Measurements from ENCODE around the gene RBKS.

The RBKS gene

DNA sequence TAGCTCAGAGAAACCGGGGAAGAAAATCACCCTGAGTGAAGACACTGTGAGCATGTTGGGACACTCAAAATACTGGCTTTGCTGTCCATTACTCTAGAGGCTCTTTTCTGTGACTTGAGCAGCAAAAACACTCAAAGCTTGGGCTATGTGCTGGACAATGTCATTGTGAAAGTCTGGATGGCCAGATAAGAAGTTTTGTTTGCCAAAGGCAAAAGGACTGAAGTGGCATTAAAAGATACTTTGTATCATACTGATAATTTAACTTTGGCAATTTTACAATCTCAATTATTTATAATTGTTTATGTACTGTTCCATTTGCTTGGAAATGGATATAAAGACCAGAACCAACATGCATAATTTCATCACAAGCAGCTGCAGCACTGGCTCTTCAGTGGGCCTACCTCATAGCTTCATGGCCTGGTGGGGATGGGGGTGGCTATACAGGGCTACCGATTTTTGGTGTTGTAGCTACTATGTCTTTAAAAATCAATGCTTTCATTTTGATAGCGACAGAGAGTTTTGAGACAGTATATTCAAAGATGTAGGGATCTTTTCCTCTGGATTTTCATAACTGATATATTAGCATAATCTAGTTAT lies 51.1 kb downstream of the RBKS start:
- no peak overlapping the region for H3K4me3 ChIP-seq (ENCODE audit: low read depth, low read length)
- TF ChIP-seq, protein P1, sequence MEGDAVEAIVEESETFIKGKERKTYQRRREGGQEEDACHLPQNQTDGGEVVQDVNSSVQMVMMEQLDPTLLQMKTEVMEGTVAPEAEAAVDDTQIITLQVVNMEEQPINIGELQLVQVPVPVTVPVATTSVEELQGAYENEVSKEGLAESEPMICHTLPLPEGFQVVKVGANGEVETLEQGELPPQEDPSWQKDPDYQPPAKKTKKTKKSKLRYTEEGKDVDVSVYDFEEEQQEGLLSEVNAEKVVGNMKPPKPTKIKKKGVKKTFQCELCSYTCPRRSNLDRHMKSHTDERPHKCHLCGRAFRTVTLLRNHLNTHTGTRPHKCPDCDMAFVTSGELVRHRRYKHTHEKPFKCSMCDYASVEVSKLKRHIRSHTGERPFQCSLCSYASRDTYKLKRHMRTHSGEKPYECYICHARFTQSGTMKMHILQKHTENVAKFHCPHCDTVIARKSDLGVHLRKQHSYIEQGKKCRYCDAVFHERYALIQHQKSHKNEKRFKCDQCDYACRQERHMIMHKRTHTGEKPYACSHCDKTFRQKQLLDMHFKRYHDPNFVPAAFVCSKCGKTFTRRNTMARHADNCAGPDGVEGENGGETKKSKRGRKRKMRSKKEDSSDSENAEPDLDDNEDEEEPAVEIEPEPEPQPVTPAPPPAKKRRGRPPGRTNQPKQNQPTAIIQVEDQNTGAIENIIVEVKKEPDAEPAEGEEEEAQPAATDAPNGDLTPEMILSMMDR (IDR thresholded peaks at IDR 0.05; ENCODE audit: control insufficient read depth, extremely low read depth, insufficient read depth) = no peak
- DNase-seq (ENCODE audit: low read depth) = no peak

DNA sequence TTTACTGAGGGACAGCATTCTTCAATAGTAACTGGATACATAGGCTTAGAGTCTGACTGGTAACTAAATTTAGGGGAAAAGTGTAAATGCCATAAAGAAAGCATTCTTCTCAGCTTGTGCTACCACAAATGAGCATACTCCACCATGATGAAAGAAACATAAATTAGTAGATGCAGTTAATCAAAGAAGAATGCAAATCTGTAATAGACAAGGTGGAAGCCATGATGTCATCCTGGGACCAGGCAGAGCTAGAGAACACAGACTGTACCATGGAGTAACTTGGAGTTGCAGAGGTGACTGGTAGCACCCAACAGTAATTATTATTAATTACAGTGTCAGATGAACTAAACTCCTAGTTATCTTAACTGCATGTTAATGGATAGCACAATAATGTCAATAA lies 51.7 kb downstream of the RBKS start:
- TF ChIP-seq, protein P1 (IDR thresholded peaks at IDR 0.05; ENCODE audit: control insufficient read depth, extremely low read depth, insufficient read depth) = no peak
- DNase-seq (ENCODE audit: low read depth) = no peak
- H3K4me3 ChIP-seq (ENCODE audit: low read depth, low read length) = no peak overlapping the region

DNA sequence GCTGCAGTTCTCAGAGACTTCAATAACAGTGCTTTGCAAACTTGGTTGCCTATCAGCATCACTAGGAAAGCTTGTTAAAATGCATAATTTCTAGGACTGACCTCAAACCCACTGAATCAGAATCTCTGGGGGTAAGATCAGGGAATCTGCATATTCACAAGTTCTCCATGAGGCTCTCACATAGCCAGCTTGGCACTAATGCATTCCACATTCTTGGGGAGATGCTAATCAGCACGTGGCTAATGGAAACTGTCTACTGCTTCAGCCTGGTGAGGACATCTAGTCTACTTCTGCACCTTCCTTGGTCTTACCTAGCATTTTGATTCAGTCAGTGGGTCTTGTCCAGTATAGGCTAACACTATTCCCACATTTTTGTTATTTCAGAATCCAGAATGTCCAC lies 56.3 kb downstream of the RBKS start:
- DNase-seq (ENCODE audit: low read depth) = no peak
- H3K4me3 ChIP-seq (ENCODE audit: low read depth, low read length) = no peak overlapping the region
- TF ChIP-seq, protein P1 (IDR thresholded peaks at IDR 0.05; ENCODE audit: control insufficient read depth, extremely low read depth, insufficient read depth) = no peak

DNA sequence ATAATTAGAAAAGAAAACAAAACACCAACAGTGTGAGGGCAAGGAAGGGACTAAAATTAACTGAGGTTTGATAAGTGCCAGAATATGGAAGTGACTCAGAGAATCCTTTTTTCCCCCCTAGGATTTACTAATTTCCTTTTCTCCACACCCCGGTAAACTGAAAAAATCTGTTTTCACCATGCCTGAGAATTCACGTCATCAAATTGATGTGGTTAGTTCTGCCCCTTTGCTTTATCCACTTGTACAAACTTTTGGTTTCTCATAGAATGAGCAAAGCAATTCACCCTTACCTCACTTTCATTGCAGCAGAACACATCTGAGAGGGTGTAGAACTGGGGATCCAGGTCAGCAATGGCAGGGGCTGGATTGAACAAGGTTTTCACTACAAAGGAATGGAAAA lies 57.8 kb downstream of the RBKS start:
- DNase-seq (ENCODE audit: low read depth) = no peak
- TF ChIP-seq, protein P1 (IDR thresholded peaks at IDR 0.05; ENCODE audit: control insufficient read depth, extremely low read depth, insufficient read depth) = no peak
- no peak overlapping the region for H3K4me3 ChIP-seq (ENCODE audit: low read depth, low read length)

DNA sequence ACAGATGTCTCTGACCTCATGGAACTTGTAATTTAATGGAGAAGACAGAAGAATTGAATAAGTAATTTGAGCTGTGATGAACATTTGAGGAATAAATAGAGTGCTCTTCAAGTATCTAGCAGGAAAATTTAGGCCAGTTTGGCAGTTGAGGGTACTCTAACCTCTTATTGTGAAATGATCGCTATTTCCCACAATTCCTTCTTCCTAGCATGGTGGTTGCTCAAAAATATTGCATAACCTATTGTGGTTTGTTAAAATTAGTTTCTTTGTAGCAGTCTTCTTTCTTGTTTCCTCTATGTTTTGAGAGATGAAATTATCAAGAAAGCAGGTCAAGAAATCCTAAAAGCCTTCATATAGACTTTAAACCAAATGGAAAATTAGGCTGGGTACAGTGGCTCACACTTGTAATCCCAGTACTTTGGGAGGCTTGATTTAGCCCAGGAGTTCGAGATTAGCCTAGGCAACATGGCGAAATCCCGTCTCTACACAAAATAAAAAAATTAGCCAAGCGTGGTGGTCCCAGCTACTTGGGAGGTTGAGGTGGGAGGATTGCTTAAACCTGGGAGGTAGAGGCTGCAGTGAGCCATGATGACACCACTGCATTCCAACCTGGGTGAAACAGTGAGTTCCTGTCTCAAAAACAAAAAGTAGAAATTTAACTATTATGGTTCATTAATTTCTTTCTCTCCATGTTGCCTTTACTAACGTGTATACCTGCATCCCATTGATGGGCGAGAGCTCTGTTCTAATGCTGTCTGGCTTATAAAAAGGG lies 58.7 kb downstream of the RBKS start:
- no peak overlapping the region for H3K4me3 ChIP-seq (ENCODE audit: low read depth, low read length)
- DNase-seq (ENCODE audit: low read depth) = no peak
- TF ChIP-seq, protein P1 (IDR thresholded peaks at IDR 0.05; ENCODE audit: control insufficient read depth, extremely low read depth, insufficient read depth) = no peak

DNA sequence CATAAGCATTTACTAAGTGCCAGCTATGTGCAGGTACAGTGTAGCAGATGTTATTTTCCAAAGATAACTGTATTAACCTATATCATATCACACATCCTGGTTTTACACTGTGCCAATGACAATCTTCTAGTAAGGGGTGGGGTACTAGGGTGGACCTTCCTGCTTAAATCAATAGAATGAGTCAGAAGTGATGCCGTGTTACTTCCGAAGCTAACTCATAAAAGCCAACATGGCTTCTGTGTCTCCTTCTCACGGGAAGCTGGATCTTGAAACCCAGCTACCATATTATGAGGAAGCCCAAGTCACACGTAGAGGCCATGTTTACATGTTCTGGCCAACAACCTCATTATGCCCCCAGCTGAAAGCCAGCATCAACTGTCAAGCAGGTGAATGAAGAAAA lies 59.5 kb downstream of the RBKS start:
- TF ChIP-seq, protein P1 (IDR thresholded peaks at IDR 0.05; ENCODE audit: control insufficient read depth, extremely low read depth, insufficient read depth) = no peak
- H3K4me3 ChIP-seq (ENCODE audit: low read depth, low read length) = no peak overlapping the region
- DNase-seq (ENCODE audit: low read depth) = no peak
